ENCODE results near the gene NEK1. TPM values are rescaled to one million over a fixed set of nuclear protein-coding genes. Genes with fewer than 3 reads are reported as not detected.
"Not testable (repeated sequence)": the region's sequence is repeated elsewhere in the genome, so short reads cannot be mapped to it uniquely, and the experiment has no call there.

Gene NEK1
- total RNA-seq, 5 donors from 2014 or later (not counting 1 experiment from before 2014, with no cell fraction given), result 13.4 to 21.9 (median 19.5) TPM

GRCh38 chr4:169624012-169624411 lies 11.6 kb upstream of the NEK1 start:
- not testable (repeated sequence) for H3K27me3 Mint-ChIP-seq; H3K36me3 Mint-ChIP-seq; H3K27ac Mint-ChIP-seq; H3K9me3 Mint-ChIP-seq; H3K27me3 ChIP-seq (replicated peaks in 1 of 2; ENCODE audit: control insufficient read depth in 2 of 2, extremely low read depth in 1 of 2, insufficient read depth in 2 of 2, low read length in 1 of 2); DNase-seq; H3K4me3 ChIP-seq (ENCODE audit: control insufficient read depth in 1 of 2, extremely low read depth in 1 of 2, low read length in 1 of 2); H3K36me3 ChIP-seq (ENCODE audit: control insufficient read depth in 2 of 2, extremely low read depth in 1 of 2, insufficient read depth in 1 of 2, low read length in 1 of 2); ATAC-seq (replicated peaks in 1 of 4); H3K4me3 Mint-ChIP-seq; H3K9me3 ChIP-seq; H3K27ac ChIP-seq (ENCODE audit: low read length)
- POLR2A ChIA-PET, result interaction anchor here in 1 of 2 donors (0.5 kb wide), 1 partner anchor 376 kb away, joined by 3 read pairs; no protein-coding TSS in a partner anchor
- 98% methylated on average over 6 of the region's 6 CpGs for WGBS (ENCODE audit: insufficient coverage)
- CTCF ChIA-PET, result interaction anchor here in 1 of 2 donors (0.9 to 1.2 kb wide), 2 partner anchors 11 to 29 kb away, joined by 3 read pairs; no protein-coding TSS in a partner anchor
- peaks cover 57 to 70% (median 69%) of the 10 kb centered on the region in 3 donors for H3K4me1 Mint-ChIP-seq
- H3K4me1 ChIP-seq (ENCODE audit: control insufficient read depth in 1 of 2, extremely low read depth in 1 of 2, insufficient read depth in 2 of 2, low read length in 2 of 2), result peaks cover 14 to 16% of the 10 kb centered on the region in 2 experiments

GRCh38 chr4:169622566-169622965 lies 10.2 kb upstream of the NEK1 start:
- POLR2A ChIA-PET, result interaction anchor here (0.6 to 2.6 kb wide), 3 partner anchors 10 to 70 kb away, joined by 3 to 11 read pairs (median 3); no protein-coding TSS in a partner anchor

GRCh38 chr4:169621731-169622492 lies 9.5 kb upstream of the NEK1 start:
- Mint-ChIP-seq H3K9me3 (no peaks in the 10 kb centered on the region), H3K27ac (peak overlapping the region; percentile 88 to 89), H3K27me3 (no peaks in the 10 kb centered on the region), H3K4me1 (peaks cover 72 to 74% (median 73%) of the 10 kb centered on the region in 3 donors), H3K36me3 (peaks cover 6% of the 10 kb centered on the region), H3K4me3 (peak overlapping the region; percentile 71 to 97 (median 80))
- ChIA-PET POLR2A (interaction anchor here (0.6 to 2.6 kb wide), 5 partner anchors 9 to 432 kb away, joined by 3 to 11 read pairs (median 6); partner anchors contain the start of gene NEK1 (in 1 of the 2)), CTCF (interaction anchor here in 1 of 2 donors (0.6 to 1.9 kb wide), 4 partner anchors 9 to 612 kb away, joined by 3 to 19 read pairs (median 4); partner anchors contain the start of genes CBR4 and NEK1)
- no peaks in the 10 kb centered on the region for H3K9me3 ChIP-seq
- peak in 3 of 4 experiments; percentile 9 to 26 (median 22) for ATAC-seq (replicated peaks in 1 of 4)
- peak overlapping the region in 1 of 2 donors; percentile 85 for H3K4me3 ChIP-seq (ENCODE audit: control insufficient read depth in 1 of 2, extremely low read depth in 1 of 2, low read length in 1 of 2)
- no peaks in the 10 kb centered on the region for H3K27me3 ChIP-seq (replicated peaks in 1 of 2; ENCODE audit: control insufficient read depth in 2 of 2, extremely low read depth in 1 of 2, insufficient read depth in 2 of 2, low read length in 1 of 2)
- no peaks in the 10 kb centered on the region for H3K36me3 ChIP-seq (ENCODE audit: control insufficient read depth in 2 of 2, extremely low read depth in 1 of 2, insufficient read depth in 1 of 2, low read length in 1 of 2)
- H3K27ac ChIP-seq (ENCODE audit: low read length), result peak overlapping the region; percentile 98
- WGBS (ENCODE audit: insufficient coverage), result 0% methylated on average over 1 of the region's 6 CpGs
- H3K4me1 ChIP-seq (ENCODE audit: control insufficient read depth in 1 of 2, extremely low read depth in 1 of 2, insufficient read depth in 2 of 2, low read length in 2 of 2), result peaks cover 22 to 28% of the 10 kb centered on the region in 2 experiments
- DNase-seq, result peak in 22 of 35 experiments; percentile 9 to 78 (median 30)

More at GRCh38 chr4:169622566-169622965, 10.2 kb upstream of the NEK1 start:
- Histone ChIP-seq H3K9me3 (no peaks in the 10 kb centered on the region), H3K4me1 (ENCODE audit: control insufficient read depth in 1 of 2, extremely low read depth in 1 of 2, insufficient read depth in 2 of 2, low read length in 2 of 2) (peaks cover 20 to 28% of the 10 kb centered on the region in 2 experiments), H3K36me3 (ENCODE audit: control insufficient read depth in 2 of 2, extremely low read depth in 1 of 2, insufficient read depth in 1 of 2, low read length in 1 of 2) (no peaks in the 10 kb centered on the region), H3K27ac (ENCODE audit: low read length) (peak overlapping the region; percentile 98), H3K27me3 (replicated peaks in 1 of 2; ENCODE audit: control insufficient read depth in 2 of 2, extremely low read depth in 1 of 2, insufficient read depth in 2 of 2, low read length in 1 of 2) (no peaks in the 10 kb centered on the region), H3K4me3 (ENCODE audit: control insufficient read depth in 1 of 2, extremely low read depth in 1 of 2, low read length in 1 of 2) (no peak overlapping the region)
- CTCF ChIA-PET, result interaction anchor here in 1 of 2 donors (1.9 kb wide), 1 partner anchor 10 kb away, joined by 19 read pairs; the partner anchor contains the start of gene NEK1
- Mint-ChIP-seq H3K9me3 (no peaks in the 10 kb centered on the region), H3K27ac (peak overlapping the region; percentile 88 to 89), H3K36me3 (peaks cover 6% of the 10 kb centered on the region), H3K4me3 (peak overlapping the region; percentile 71 to 97 (median 80)), H3K4me1 (peaks cover 72 to 74% (median 74%) of the 10 kb centered on the region in 3 donors), H3K27me3 (no peaks in the 10 kb centered on the region)
- DNase-seq, result peak in 1 of 35 experiments; percentile 21
- no peak for ATAC-seq (replicated peaks in 1 of 4)
- no CpG with 5 or more reads among the region's 4 CpGs for WGBS (ENCODE audit: insufficient coverage)

- peak overlapping the region; percentile 98 for H3K27ac ChIP-seq (ENCODE audit: low read length)
- H3K27ac Mint-ChIP-seq, result peak overlapping the region; percentile 99
- peaks cover 6% of the 10 kb centered on the region for H3K36me3 Mint-ChIP-seq
- no peaks in the 10 kb centered on the region for H3K27me3 Mint-ChIP-seq
- H3K36me3 ChIP-seq (ENCODE audit: control insufficient read depth in 2 of 2, extremely low read depth in 1 of 2, insufficient read depth in 1 of 2, low read length in 1 of 2), result no peaks in the 10 kb centered on the region
- WGBS (ENCODE audit: insufficient coverage), result 0% methylated on average over 4 of the region's 14 CpGs
- POLR2A ChIA-PET, result interaction anchor here (0.6 to 2.6 kb wide), 6 partner anchors 9 to 40 kb away, joined by 3 to 11 read pairs (median 4); no protein-coding TSS in a partner anchor
- H3K4me1 Mint-ChIP-seq, result peaks cover 66 to 72% (median 69%) of the 10 kb centered on the region in 3 donors
- peak overlapping the region; percentile 85 to 95 for H3K4me3 ChIP-seq (ENCODE audit: control insufficient read depth in 1 of 2, extremely low read depth in 1 of 2, low read length in 1 of 2)
- no peaks in the 10 kb centered on the region for H3K9me3 ChIP-seq
- H3K4me1 ChIP-seq (ENCODE audit: control insufficient read depth in 1 of 2, extremely low read depth in 1 of 2, insufficient read depth in 2 of 2, low read length in 2 of 2), result peaks cover 22 to 28% of the 10 kb centered on the region in 2 experiments
- H3K9me3 Mint-ChIP-seq, result no peaks in the 10 kb centered on the region
- CTCF ChIA-PET, result interaction anchor here in 1 of 2 donors (1.5 to 2.1 kb wide), 3 partner anchors 8 to 39 kb away, joined by 3 to 19 read pairs (median 10); partner anchors contain the start of gene NEK1
- DNase-seq, result peak in 30 of 35 experiments; percentile 5 to 56 (median 22)
- ATAC-seq (replicated peaks in 1 of 4), result no peak
- H3K4me3 Mint-ChIP-seq, result peak overlapping the region; percentile 97 to 99 (median 99)
- no peaks in the 10 kb centered on the region for H3K27me3 ChIP-seq (replicated peaks in 1 of 2; ENCODE audit: control insufficient read depth in 2 of 2, extremely low read depth in 1 of 2, insufficient read depth in 2 of 2, low read length in 1 of 2)
Observed at GRCh38 chr4:169620880-169621248, 8.5 kb upstream of the NEK1 start.

- Histone ChIP-seq H3K4me1 (ENCODE audit: control insufficient read depth in 1 of 2, extremely low read depth in 1 of 2, insufficient read depth in 2 of 2, low read length in 2 of 2) (peaks cover 22 to 28% of the 10 kb centered on the region in 2 experiments), H3K4me3 (ENCODE audit: control insufficient read depth in 1 of 2, extremely low read depth in 1 of 2, low read length in 1 of 2) (peak within 1 kb of the TSS; percentile 85 to 95), H3K27ac (ENCODE audit: low read length) (peak within 1 kb of the TSS; percentile 98), H3K36me3 (ENCODE audit: control insufficient read depth in 2 of 2, extremely low read depth in 1 of 2, insufficient read depth in 1 of 2, low read length in 1 of 2) (no peaks in the 10 kb centered on the region), H3K27me3 (replicated peaks in 1 of 2; ENCODE audit: control insufficient read depth in 2 of 2, extremely low read depth in 1 of 2, insufficient read depth in 2 of 2, low read length in 1 of 2) (no peaks in the 10 kb centered on the region), H3K9me3 (no peaks in the 10 kb centered on the region)
- Mint-ChIP-seq H3K9me3 (no peaks in the 10 kb centered on the region), H3K4me3 (peak within 1 kb of the TSS; percentile 97 to 99 (median 99)), H3K4me1 (peaks cover 65 to 69% (median 66%) of the 10 kb centered on the region in 3 donors), H3K27me3 (no peaks in the 10 kb centered on the region), H3K27ac (peak within 1 kb of the TSS; percentile 99), H3K36me3 (peaks cover 6% of the 10 kb centered on the region)
- ATAC-seq (replicated peaks in 1 of 4) (peak; percentile 74 to 85 (median 81)), DNase-seq (peak; percentile 75 to 93 (median 85))
- CTCF ChIA-PET, result interaction anchor here (0.6 to 2.1 kb wide), 9 partner anchors 8 to 49 kb away, joined by 3 to 19 read pairs (median 3); partner anchors contain the start of gene NEK1 (in 1 of the 2)
- WGBS (ENCODE audit: insufficient coverage), result 0% methylated on average over 57 of the region's 67 CpGs
- POLR2A ChIA-PET, result interaction anchor here (0.6 to 2.6 kb wide), 10 partner anchors 8 to 610 kb away, joined by 3 to 32 read pairs (median 4); partner anchors contain the start of genes CBR4 (in 1 of the 2) and NEK1 (in 1 of the 2)
Observed at GRCh38 chr4:169619958-169620879, 7.8 kb upstream of the NEK1 start, which contains the start of gene CLCN3. Gene CLCN3 (plus strand): TSS chr4:169620578. CDS start chr4:169635929, 15,351 bp downstream.
